ENCODE results near the gene KIF12. TPM values are rescaled to one million over a fixed set of nuclear protein-coding genes. Genes with fewer than 3 reads are reported as not detected.

The KIF12 gene
- total and polyA plus RNA-seq, 2 of the 13 experiments (the other 11 are each of a cell fraction or from before 2014, with no cell fraction given), result 1.8 to 12.5 TPM

DNA sequence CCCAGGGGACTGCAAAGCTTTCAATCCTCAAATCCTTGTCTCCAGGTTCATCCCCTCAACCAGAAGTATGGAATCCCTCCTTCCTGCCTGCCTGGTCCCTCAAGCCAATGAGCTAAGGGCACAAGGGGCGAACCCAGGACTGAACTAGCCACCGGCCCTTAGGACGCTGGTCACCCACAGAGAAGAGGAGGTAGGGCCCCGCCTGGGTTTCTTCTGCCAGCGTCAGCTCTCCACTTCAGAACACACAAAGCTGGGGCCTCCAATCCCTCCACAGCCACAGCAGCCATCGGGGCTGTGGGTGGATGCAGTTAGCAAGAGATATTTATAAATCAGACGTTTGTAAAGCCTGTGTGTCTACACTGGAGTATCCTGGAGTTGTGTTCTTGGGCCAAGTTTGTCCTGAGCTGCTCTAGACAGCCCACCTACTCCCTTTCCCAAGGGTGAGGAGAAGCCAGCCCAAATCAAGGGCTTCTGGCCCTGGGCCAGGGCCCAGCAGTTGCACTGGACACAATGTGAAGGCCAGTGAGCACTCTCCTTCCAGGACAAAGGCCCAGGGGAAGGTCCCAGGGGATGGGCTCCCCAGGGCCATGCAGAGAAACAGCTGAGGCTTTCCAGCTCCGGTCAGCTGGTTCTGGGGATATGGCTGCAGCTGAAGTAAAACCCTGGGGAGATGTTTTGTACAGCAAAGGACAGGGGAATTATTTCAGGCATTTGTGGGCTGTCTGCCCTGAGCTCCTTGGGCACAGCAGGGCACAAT, 39.9 kb downstream of the KIF12 start (continued):
- TF ChIP-seq, protein P1, sequence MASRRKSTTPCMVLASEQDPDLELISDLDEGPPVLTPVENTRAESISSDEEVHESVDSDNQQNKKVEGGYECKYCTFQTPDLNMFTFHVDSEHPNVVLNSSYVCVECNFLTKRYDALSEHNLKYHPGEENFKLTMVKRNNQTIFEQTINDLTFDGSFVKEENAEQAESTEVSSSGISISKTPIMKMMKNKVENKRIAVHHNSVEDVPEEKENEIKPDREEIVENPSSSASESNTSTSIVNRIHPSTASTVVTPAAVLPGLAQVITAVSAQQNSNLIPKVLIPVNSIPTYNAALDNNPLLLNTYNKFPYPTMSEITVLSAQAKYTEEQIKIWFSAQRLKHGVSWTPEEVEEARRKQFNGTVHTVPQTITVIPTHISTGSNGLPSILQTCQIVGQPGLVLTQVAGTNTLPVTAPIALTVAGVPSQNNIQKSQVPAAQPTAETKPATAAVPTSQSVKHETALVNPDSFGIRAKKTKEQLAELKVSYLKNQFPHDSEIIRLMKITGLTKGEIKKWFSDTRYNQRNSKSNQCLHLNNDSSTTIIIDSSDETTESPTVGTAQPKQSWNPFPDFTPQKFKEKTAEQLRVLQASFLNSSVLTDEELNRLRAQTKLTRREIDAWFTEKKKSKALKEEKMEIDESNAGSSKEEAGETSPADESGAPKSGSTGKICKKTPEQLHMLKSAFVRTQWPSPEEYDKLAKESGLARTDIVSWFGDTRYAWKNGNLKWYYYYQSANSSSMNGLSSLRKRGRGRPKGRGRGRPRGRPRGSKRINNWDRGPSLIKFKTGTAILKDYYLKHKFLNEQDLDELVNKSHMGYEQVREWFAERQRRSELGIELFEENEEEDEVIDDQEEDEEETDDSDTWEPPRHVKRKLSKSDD (CRISPR knock-in tag; IDR thresholded peaks at IDR 0.05; ENCODE audit: low read depth), result no peak
- TF ChIP-seq RBAK (CRISPR knock-in tag; IDR thresholded peaks at IDR 0.05) (no peak), DPF2 (CRISPR knock-in tag; IDR thresholded peaks at IDR 0.05; ENCODE audit: borderline replicate concordance, low read depth) (no peak), ARHGAP35 (CRISPR knock-in tag; IDR thresholded peaks at IDR 0.05; ENCODE audit: borderline replicate concordance) (no peak), ZNF878 (CRISPR knock-in tag; IDR thresholded peaks at IDR 0.05) (no peak), MED8 (CRISPR knock-in tag; IDR thresholded peaks at IDR 0.05; ENCODE audit: insufficient replicate concordance) (no peak), SOX13 (IDR thresholded peaks at IDR 0.05) (no peak), SOX13 (CRISPR knock-in tag; conservative IDR thresholded peaks at IDR 0.05 in 1 of 2, IDR thresholded peaks at IDR 0.05 in 1 of 2) (no peak), CC2D1A (CRISPR knock-in tag; IDR thresholded peaks at IDR 0.05) (no peak; the same call in 1 of the 2 replicates), ZNF724P (CRISPR knock-in tag; IDR thresholded peaks at IDR 0.05; ENCODE audit: borderline replicate concordance) (peak; percentile 80; the same call in 1 of the 2 replicates), MTA3 (CRISPR knock-in tag; IDR thresholded peaks at IDR 0.05) (no peak), ZNF552 (CRISPR knock-in tag; IDR thresholded peaks at IDR 0.05; ENCODE audit: borderline replicate concordance) (no peak), ZNF296 (CRISPR knock-in tag; conservative IDR thresholded peaks at IDR 0.05) (no peak), ZNF569 (CRISPR knock-in tag; IDR thresholded peaks at IDR 0.05; ENCODE audit: borderline replicate concordance) (no peak), NR2F1 (CRISPR knock-in tag; IDR thresholded peaks at IDR 0.05) (no peak), AGO1 (IDR thresholded peaks at IDR 0.05; ENCODE audit: low read depth, low read length, poor library complexity, severe bottlenecking) (peak; percentile 86), ARNT (IDR thresholded peaks at IDR 0.05) (no peak)
- TF ChIP-seq, protein P2, sequence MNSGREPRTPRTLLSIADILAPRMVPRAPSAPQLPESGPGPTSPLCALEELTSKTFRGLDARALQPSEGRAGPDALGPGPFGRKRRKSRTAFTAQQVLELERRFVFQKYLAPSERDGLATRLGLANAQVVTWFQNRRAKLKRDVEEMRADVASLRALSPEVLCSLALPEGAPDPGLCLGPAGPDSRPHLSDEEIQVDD (CRISPR knock-in tag; IDR thresholded peaks at IDR 0.05; ENCODE audit: borderline replicate concordance), result no peak
- TF ChIP-seq, protein P3, sequence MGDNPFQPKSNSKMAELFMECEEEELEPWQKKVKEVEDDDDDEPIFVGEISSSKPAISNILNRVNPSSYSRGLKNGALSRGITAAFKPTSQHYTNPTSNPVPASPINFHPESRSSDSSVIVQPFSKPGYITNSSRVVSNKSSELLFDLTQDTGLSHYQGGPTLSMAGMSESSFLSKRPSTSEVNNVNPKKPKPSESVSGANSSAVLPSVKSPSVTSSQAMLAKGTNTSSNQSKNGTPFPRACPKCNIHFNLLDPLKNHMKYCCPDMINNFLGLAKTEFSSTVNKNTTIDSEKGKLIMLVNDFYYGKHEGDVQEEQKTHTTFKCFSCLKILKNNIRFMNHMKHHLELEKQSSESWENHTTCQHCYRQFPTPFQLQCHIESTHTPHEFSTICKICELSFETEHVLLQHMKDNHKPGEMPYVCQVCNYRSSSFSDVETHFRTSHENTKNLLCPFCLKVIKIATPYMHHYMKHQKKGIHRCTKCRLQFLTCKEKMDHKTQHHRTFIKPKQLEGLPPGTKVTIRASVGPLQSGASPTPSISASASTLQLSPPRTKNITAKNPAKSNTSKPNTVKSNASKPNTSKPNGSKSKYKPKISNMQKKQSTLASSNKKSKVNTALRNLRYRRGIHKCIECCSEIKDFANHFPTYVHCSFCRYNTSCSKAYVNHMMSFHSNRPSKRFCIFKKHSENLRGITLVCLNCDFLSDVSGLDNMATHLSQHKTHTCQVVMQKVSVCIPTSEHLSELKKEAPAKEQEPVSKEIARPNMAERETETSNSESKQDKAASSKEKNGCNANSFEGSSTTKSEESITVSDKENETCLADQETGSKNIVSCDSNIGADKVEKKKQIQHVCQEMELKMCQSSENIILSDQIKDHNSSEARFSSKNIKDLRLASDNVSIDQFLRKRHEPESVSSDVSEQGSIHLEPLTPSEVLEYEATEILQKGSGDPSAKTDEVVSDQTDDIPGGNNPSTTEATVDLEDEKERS (CRISPR knock-in tag; IDR thresholded peaks at IDR 0.05), result no peak
- TF ChIP-seq, protein P4, sequence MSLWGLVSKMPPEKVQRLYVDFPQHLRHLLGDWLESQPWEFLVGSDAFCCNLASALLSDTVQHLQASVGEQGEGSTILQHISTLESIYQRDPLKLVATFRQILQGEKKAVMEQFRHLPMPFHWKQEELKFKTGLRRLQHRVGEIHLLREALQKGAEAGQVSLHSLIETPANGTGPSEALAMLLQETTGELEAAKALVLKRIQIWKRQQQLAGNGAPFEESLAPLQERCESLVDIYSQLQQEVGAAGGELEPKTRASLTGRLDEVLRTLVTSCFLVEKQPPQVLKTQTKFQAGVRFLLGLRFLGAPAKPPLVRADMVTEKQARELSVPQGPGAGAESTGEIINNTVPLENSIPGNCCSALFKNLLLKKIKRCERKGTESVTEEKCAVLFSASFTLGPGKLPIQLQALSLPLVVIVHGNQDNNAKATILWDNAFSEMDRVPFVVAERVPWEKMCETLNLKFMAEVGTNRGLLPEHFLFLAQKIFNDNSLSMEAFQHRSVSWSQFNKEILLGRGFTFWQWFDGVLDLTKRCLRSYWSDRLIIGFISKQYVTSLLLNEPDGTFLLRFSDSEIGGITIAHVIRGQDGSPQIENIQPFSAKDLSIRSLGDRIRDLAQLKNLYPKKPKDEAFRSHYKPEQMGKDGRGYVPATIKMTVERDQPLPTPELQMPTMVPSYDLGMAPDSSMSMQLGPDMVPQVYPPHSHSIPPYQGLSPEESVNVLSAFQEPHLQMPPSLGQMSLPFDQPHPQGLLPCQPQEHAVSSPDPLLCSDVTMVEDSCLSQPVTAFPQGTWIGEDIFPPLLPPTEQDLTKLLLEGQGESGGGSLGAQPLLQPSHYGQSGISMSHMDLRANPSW (CRISPR knock-in tag; IDR thresholded peaks at IDR 0.05; ENCODE audit: borderline replicate concordance), result peak; percentile 35; the same call in 1 of the 2 replicates
